Activated T-helper 1 cell treated with anti-CD3 and anti-CD28 coated beads, Interleukin-12 subunit alpha, Interleukin-12 subunit beta, Interleukin-2, Interleukin-4 antibody, amounts not matched to agents 30 ng/mL and 10 ng/mL and 1 ng/mL, durations not matched to agents 14 hours and 24 hours and 36 hours (primary cell): ENCODE results near the gene CRADD. TPM values are rescaled to one million over a fixed set of nuclear protein-coding genes. Genes with fewer than 3 reads are reported as not detected.
"Not testable (repeated sequence)": the region's sequence is repeated elsewhere in the genome, so short reads cannot be mapped to it uniquely, and the experiment has no call there.

Experiments
- DNase-seq: peaks from one replicate; pipeline ENCODE4 v3.0.0; 2021; ENCODE audit warnings: low spot score
- H3K27ac Mint-ChIP-seq: one replicate; pipeline ENCODE4 v1.8.0; 2021; ENCODE audit warnings: mild to moderate bottlenecking, mixed read lengths
- H3K27me3 Mint-ChIP-seq: one replicate; pipeline ENCODE4 v1.8.0; 2022; ENCODE audit warnings: mild to moderate bottlenecking, moderate library complexity, mixed read lengths; ENCODE audit not compliant: insufficient read depth
- H3K36me3 Mint-ChIP-seq: one replicate; pipeline ENCODE4 v1.8.0; 2021; ENCODE audit warnings: low read depth, mixed read lengths
- H3K4me1 Mint-ChIP-seq: one replicate; pipeline ENCODE4 v1.8.0; 2021; ENCODE audit warnings: low read depth, mixed read lengths
- H3K4me3 Mint-ChIP-seq: one replicate; pipeline ENCODE4 v1.8.0; 2021; ENCODE audit warnings: mild to moderate bottlenecking, moderate library complexity, mixed read lengths
- H3K9me3 Mint-ChIP-seq: one replicate; pipeline ENCODE4 v1.8.0; 2021; ENCODE audit warnings: mixed read lengths
- intact Hi-C: fragments of 100-400 bp; cut with micrococcal nuclease; formaldehyde crosslinking; loops from one replicate; pipeline ENCODE4 v1.15.1; 2024
- total RNA-seq: library from RNA; stranded (reverse); gene quantifications from 2 replicates; pipeline ENCODE4 v1.2.3, GENCODE V29; 2022

CRADD gene
- total RNA-seq, 1 donor from 2014 or later: 11.2 TPM

DNA sequence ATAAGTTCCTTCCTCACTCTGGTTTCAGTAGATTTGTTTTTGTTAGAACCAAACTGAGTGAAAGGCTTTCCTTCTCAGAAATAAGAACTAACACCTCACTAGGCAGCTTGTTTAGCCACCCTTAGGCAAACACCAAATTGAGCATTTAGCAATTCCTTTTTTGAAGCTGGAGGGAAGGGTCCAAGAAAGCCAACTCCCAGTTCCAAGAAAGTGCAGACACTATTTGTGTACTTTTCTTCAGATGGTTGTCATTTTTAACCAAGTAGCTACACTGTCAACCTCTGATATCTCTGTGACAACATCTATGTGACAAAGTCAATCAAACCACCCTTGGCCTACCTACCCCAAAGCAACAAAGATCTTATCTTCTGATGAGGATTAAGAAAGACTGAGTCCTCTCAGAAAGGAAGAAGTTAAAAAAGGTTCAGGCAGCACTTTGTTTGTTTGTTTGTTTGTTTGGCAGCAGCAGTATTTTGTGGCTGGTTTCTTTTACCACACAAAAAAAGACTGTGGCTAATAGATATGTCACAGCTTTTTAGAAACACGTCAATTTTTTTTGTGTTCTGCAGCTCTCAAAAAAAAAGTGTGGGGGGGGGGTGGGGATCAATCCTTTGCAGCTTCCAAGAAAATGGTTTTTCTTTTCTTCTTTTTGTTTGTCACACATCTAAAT is 203.8 kb downstream of the CRADD start:
- H3K27ac Mint-ChIP-seq: peak overlapping the region; percentile 95
- peak overlapping the region; percentile 65 for H3K4me3 Mint-ChIP-seq
- peaks cover 35% of the 10 kb centered on the region for H3K4me1 Mint-ChIP-seq
- intact Hi-C loops: loop anchor here (1.0 to 10.0 kb wide), 6 partner anchors 17 to 311 kb away; partner anchors contain the start of gene CRADD
- H3K36me3 Mint-ChIP-seq: peaks cover 17% of the 10 kb centered on the region
- H3K9me3 Mint-ChIP-seq: peaks cover 17% of the 10 kb centered on the region
- peak; percentile 41 for DNase-seq
- H3K27me3 Mint-ChIP-seq: no peaks in the 10 kb centered on the region

DNA sequence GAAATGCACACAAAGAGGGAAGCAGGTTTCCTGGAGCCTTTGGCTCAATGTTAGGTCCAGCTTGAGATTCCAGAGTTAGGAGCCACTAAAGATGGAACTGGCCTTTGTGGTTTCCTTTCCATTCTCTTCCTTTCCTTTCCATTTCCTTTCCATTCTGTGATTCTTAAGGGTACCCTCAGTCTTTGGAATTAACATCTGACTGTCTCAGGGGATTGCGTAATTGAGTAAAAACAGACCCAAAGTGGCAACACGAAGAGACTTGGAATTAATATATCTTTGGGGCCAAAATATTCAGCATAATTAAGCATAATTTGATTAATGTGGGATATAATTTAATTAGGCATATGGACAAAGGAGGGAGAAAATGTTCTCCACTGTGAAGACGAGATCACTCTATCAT is 205.6 kb downstream of the CRADD start:
- Mint-ChIP-seq H3K9me3 (peaks cover 7% of the 10 kb centered on the region), H3K27ac (no peak overlapping the region), H3K4me1 (peaks cover 47% of the 10 kb centered on the region), H3K27me3 (peaks cover 2% of the 10 kb centered on the region), H3K4me3 (no peak overlapping the region), H3K36me3 (peaks cover 11% of the 10 kb centered on the region)
- intact Hi-C loops: loop anchor here (10.0 kb wide), 1 partner anchor 208 kb away; the partner anchor contains the start of gene CRADD
- no peak for DNase-seq

DNA sequence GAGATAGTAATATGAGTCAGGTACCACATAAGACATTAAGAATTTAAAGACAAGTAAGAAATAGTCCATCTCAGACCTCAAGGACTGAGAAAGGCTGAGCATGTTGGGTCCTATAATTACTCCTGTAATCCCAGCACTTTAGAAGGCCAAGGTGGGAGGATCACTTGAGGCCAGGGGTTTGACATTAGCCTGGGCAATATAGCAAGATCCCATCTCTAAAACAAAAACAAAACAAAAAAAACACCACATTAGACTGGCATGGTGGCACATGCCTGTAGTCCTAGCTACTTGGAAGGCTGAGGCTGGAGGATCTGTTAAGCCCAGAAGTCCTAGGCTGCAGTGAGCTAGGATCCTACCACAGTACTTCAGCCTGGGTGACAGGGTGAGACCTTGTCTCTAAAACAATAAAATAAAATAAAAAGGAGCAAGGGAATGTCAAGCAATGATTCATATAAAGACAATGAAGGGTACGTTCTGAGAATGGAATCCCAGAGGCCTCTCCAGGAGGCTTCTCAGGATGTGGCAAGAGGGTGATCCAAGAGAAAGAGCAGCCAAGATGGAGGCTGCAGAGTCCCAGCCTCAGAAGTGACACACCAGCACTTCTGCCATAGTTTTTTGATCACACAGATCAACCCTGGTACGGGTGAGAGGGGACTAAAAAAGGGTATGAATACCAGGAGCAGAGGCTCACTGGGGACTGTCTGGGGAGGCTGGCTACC is 206.4 kb downstream of the CRADD start:
- no peak for DNase-seq
- Mint-ChIP-seq H3K36me3 (peaks cover 11% of the 10 kb centered on the region), H3K27me3 (peaks cover 2% of the 10 kb centered on the region), H3K4me3 (no peak overlapping the region), H3K27ac (no peak overlapping the region), H3K4me1 (peaks cover 49% of the 10 kb centered on the region), H3K9me3 (peaks cover 7% of the 10 kb centered on the region)
- intact Hi-C loops: loop anchor here (10.0 kb wide), 1 partner anchor 209 kb away; the partner anchor contains the start of gene CRADD

DNA sequence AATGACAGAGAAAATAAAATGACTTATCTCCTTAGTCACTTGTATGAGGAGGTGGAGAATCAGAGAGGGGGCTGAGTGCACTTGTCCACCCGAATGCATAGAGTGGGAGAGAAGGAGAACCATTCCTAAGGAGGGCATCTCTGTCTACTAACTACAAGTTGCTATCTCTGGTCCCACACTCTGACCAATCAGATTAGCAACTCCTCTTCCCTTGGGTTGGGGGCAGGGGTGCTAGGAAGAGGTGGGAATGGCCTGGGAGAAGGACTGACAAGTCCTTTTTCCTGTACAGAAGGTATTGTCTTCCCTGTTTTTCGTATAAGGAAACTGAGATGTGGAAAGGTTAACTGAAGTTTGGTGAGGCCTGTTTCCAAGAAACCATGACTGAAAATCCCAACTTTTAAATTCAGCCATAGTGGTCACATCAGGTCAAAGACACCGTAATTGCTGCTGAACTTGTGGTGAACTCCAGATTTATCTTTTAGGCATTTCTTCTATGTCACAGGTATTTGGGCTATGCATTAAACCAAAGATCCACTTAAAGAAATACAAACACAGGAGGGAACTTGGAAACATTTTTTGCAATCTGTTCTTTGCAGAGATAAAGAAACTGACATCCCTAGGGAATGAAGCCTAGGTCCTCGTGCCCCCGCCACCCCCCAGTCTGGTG is 207.8 kb downstream of the CRADD start:
- Mint-ChIP-seq H3K27ac (no peak overlapping the region), H3K9me3 (peaks cover 6% of the 10 kb centered on the region), H3K27me3 (peaks cover 2% of the 10 kb centered on the region), H3K4me3 (no peak overlapping the region), H3K4me1 (peaks cover 51% of the 10 kb centered on the region), H3K36me3 (peaks cover 7% of the 10 kb centered on the region)
- intact Hi-C loops: loop anchor here (10.0 kb wide), 1 partner anchor 210 kb away; the partner anchor contains the start of gene CRADD
- DNase-seq: no peak

DNA sequence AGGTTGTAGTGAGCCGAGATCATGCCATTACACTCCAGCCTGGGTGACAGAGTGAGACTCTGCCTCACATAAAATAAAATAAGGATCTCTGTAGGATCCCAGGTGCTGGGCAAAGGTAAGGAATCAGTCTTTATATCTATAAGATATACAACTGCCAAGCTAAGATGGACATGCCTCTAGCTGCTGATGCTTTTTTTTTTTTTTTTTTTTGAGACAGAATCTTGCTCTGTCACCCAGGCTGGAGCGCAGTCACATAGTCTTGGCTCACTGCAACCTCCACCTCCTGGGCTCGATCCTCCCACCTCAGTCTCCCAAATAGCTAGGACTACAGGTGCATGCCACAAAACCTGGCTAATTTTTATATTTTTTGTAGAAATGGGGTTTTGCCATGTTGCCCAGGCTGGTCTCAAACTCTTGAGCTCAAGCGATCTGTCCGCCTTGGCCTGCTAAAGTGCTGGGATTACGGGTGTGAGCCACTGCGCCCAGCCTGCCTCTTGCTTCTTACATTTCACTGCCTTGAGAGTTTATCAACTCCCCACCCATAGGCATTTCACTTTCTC is 208.9 kb downstream of the CRADD start:
- not testable (repeated sequence) for DNase-seq, H3K27me3 Mint-ChIP-seq, H3K27ac Mint-ChIP-seq, H3K4me3 Mint-ChIP-seq, H3K9me3 Mint-ChIP-seq, H3K36me3 Mint-ChIP-seq
- intact Hi-C loops: loop anchor here (10.0 kb wide), 1 partner anchor 211 kb away; the partner anchor contains the start of gene CRADD
- peaks cover 43% of the 10 kb centered on the region for H3K4me1 Mint-ChIP-seq

DNA sequence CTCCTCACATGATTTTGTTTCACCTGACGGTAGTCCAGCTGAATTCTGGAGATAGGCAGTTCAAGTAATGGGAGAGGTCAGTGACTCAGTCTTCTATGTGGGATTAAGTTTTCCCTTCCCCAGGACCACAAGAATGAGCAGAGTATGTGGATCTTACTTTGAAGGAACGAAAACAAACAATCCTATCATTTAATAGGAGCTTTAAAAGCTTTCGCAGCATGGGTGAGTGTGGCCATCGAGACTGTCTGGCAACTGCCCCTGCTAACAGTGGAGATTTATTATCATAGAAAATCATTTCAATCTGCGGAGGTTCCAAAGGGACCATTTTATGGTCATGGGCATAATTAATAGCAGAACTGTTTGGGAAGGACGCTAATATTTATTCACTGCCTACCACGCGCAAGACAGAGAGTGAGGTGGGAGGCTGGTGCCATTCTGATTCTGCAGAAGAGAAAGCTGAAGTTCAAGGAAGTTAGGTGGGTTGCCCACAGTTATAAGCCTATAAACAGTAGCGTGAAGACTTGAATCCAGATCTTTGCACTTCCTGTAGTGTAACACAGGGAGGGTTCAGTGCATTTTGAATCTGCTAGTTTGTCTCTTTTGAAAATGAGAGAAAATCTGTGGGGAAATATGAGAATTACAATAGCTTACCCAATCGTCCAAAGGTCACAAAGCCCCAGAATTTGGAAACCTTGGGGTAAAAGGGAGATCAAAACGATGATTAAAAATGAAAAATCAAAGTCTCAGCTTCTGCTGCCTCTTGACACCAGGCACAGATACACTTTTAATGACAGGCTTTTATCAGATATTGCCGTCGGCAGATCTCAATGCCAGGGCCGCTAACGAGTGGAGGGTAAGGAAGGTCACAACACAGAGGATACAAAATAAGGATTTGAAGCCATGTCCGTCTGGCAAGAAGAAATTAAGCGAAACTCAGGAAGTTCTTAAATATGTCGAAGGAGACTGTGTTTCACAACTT is 209.6 kb downstream of the CRADD start:
- peaks cover 2% of the 10 kb centered on the region for H3K36me3 Mint-ChIP-seq
- H3K27ac Mint-ChIP-seq: no peak overlapping the region
- DNase-seq: no peak
- no peaks in the 10 kb centered on the region for H3K9me3 Mint-ChIP-seq
- intact Hi-C loops: loop anchor here (10.0 kb wide), 1 partner anchor 212 kb away; the partner anchor contains the start of gene CRADD
- no peak overlapping the region for H3K4me3 Mint-ChIP-seq
- H3K27me3 Mint-ChIP-seq: peaks cover 2% of the 10 kb centered on the region
- H3K4me1 Mint-ChIP-seq: peaks cover 35% of the 10 kb centered on the region

DNA sequence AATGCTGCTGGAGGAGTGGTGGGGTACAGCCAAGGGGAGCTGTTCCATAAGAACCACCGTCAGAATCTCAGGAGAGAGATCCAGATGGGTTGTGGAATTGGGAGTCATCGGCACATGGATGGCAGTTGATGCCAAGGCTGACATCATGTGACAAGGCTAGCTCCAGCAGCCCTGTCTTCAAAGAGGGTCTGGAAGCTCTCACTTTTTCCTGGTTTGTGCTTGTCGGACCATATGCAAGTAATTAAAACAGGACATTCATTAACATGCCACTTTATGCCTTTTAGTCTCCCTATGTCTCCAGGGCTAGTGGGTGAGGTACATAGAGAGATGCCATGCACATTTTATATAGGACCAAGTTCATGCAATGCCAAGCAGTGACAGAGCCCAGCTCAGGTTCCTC is 211.8 kb downstream of the CRADD start:
- Mint-ChIP-seq H3K27ac (no peak overlapping the region), H3K4me3 (no peak overlapping the region), H3K27me3 (peaks cover 2% of the 10 kb centered on the region), H3K9me3 (no peaks in the 10 kb centered on the region), H3K4me1 (peaks cover 28% of the 10 kb centered on the region), H3K36me3 (peaks cover 2% of the 10 kb centered on the region)
- intact Hi-C loops: loop anchor here (10.0 kb wide), 1 partner anchor 214 kb away; the partner anchor contains the start of gene CRADD
- no peak for DNase-seq

DNA sequence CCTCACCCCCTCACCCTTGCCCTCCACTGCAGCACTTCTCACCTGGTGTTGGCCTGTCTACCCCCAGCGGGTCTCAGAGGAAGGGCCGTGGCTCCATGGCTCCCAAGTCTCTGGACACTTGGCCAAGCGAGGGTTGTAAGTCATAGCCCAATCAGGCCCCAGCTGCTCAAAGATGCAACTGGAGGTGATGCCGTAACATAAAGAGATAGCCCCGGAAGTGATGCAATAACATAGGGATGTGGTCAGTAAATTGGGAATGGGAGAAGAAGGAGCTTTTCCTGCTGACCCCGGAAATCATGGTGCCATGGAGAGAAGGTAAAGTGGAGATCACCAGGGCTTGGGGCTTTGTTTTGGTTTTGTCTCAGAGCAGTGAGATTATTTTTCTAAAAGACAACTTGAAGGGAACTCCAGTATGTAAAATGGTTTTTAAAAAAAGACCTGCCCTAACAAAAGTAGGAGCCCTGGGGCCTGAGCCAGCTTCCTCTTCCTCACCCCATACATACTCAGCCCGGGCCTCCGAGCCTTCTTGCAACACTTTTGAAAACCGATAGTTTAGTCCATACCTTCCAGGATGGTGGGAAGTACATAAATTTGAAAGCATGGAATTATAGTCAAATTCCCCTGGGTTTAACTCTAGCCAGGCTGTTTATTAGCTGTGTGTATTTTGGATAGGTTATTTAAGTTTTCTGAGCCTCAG is 212.5 kb downstream of the CRADD start:
- Mint-ChIP-seq H3K9me3 (no peaks in the 10 kb centered on the region), H3K4me3 (no peak overlapping the region), H3K27ac (no peak overlapping the region), H3K36me3 (peaks cover 2% of the 10 kb centered on the region), H3K27me3 (peaks cover 2% of the 10 kb centered on the region), H3K4me1 (peaks cover 31% of the 10 kb centered on the region)
- no peak for DNase-seq
- intact Hi-C loops: loop anchor here (10.0 kb wide), 1 partner anchor 215 kb away; the partner anchor contains the start of gene CRADD

DNA sequence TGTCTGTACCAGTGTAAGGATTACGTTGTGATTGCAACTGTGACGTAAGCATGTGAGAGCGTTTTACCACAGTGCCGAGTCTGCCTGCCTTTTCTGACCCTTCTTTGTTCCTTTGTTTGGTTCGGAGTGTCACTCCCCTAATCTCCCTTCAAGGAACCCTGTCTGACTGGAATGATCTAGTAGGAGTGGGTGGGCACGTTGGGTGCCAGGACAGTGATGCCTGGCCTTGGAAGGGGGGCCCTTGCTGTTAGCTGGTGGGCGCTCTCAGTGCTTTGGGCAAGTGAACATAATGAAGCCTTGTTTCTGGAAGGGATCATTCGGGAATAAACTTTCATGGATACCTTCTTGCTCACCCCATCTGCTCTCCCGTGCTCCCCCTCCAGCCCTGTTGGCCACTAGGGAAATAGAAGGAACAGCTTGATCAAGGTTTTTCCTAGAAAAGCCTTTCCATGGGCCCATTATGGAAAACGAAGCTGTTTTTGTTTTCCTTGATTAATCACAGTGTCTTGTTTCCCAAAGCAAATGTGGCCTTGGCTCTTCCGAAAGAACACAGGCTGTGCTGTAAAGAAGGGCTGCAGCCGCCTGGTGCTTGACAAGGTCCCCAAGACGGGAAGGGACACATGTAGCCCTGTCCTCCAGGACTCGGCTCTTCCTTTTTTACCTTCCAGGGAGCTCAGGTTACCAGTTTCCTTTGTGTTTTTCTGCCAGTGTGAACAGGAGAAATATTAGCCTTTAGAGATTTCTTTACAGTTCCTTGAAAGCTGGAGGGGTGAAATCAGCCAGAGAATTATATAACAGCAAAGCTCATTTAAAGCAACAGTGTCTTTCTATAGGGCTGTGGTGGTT is 215.5 kb downstream of the CRADD start:
- Mint-ChIP-seq H3K36me3 (peaks cover 6% of the 10 kb centered on the region), H3K27me3 (no peaks in the 10 kb centered on the region), H3K9me3 (peaks cover 4% of the 10 kb centered on the region), H3K27ac (no peak overlapping the region), H3K4me3 (no peak overlapping the region), H3K4me1 (peaks cover 46% of the 10 kb centered on the region)
- DNase-seq: no peak
- intact Hi-C loops: no loop called here

DNA sequence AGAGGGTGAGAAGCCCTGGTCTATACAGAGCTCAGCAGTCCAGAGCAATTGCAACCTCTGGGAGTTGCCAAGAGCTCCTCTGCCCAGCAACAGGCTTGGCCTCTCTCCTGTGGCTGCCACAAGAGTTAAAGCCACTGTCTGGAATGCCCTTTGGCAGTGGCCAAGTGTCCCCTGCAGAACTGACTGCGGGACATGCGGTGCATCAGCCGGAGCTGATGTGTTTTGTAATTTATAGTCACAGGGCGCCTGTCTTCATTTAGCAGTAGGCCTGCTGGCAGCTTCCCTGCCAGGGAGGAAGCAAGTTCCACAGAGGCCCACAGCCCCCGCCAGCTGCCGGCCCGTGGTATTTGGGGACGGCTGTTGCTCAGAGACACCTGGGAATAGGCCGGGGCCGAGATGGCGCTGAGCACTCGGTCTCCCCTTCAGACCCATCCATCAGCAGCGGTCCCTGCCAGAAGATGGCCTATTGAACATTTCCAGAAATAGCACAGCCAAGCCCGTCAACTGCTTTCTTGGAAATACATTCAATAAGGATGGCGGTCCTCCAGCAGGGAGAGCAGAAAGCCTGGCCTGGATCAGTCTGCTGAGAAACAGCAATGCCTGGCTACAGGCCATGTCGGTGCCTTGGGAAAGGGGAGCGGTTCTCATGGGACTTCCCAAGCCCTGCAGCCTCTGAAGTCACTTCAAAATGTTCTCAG is 217.4 kb downstream of the CRADD start:
- no peak overlapping the region for H3K4me3 Mint-ChIP-seq
- H3K27ac Mint-ChIP-seq: no peak overlapping the region
- DNase-seq: no peak
- H3K27me3 Mint-ChIP-seq: no peaks in the 10 kb centered on the region
- peaks cover 54% of the 10 kb centered on the region for H3K4me1 Mint-ChIP-seq
- intact Hi-C loops: loop anchor here (5.0 kb wide), 1 partner anchor 127 kb away; no protein-coding TSS in a partner anchor
- peaks cover 4% of the 10 kb centered on the region for H3K9me3 Mint-ChIP-seq
- H3K36me3 Mint-ChIP-seq: peaks cover 9% of the 10 kb centered on the region
